ENCODE results near the gene METTL13. TPM values are rescaled to one million over a fixed set of nuclear protein-coding genes. Genes with fewer than 3 reads are reported as not detected.

Gene METTL13
- polyA plus RNA-seq, 1 experiment: 25.9 TPM

GRCh38 chr1:171811672-171812071 is 30.2 kb downstream of the METTL13 start:
- ChIA-PET CTCF (interaction anchor here (1.0 to 4.6 kb wide), 4 partner anchors 9 to 174 kb away, joined by 3 to 25 read pairs (median 14); no protein-coding TSS in a partner anchor), POLR2A (interaction anchor here (0.7 kb wide), 1 partner anchor 25 kb away, joined by 12 read pairs; no protein-coding TSS in a partner anchor)
- no peak for TF ChIP-seq CTCF (IDR thresholded peaks at IDR 0.05; ENCODE audit: insufficient read depth, low read depth, low read length)

GRCh38 chr1:171814692-171815091 is 33.2 kb downstream of the METTL13 start:
- no peak for DNase-seq (ENCODE audit: low read depth)

More at GRCh38 chr1:171811672-171812071, 30.2 kb downstream of the METTL13 start:
- Histone ChIP-seq H3K4me3 (ENCODE audit: low read depth, low read length) (no peak overlapping the region), H3K36me3 (ENCODE audit: control insufficient read depth, insufficient read depth, low read length) (no peaks in the 10 kb centered on the region), H3K27me3 (ENCODE audit: control insufficient read depth, insufficient read depth, low read length) (no peaks in the 10 kb centered on the region; the same call in 1 of the 2 replicates)
- no peak for DNase-seq (ENCODE audit: low read depth)

GRCh38 chr1:171816300-171816901 is 34.9 kb downstream of the METTL13 start:
- Histone ChIP-seq H3K4me3 (ENCODE audit: low read depth, low read length) (no peak overlapping the region), H3K27me3 (ENCODE audit: control insufficient read depth, insufficient read depth, low read length) (no peaks in the 10 kb centered on the region), H3K36me3 (ENCODE audit: control insufficient read depth, insufficient read depth, low read length) (no peaks in the 10 kb centered on the region)
- TF ChIP-seq CTCF (IDR thresholded peaks at IDR 0.05; ENCODE audit: insufficient read depth, low read depth, low read length): no peak
- ChIA-PET POLR2A (no interaction called here), CTCF (interaction anchor here (2.4 to 2.9 kb wide), 2 partner anchors 15 to 168 kb away, joined by 9 to 23 read pairs; no protein-coding TSS in a partner anchor)
- no peak for DNase-seq (ENCODE audit: low read depth)

More at GRCh38 chr1:171814692-171815091, 33.2 kb downstream of the METTL13 start:
- Histone ChIP-seq H3K36me3 (ENCODE audit: control insufficient read depth, insufficient read depth, low read length) (no peaks in the 10 kb centered on the region), H3K27me3 (ENCODE audit: control insufficient read depth, insufficient read depth, low read length) (no peaks in the 10 kb centered on the region), H3K4me3 (ENCODE audit: low read depth, low read length) (no peak overlapping the region)
- ChIA-PET CTCF (interaction anchor here (0.9 kb wide), 1 partner anchor 13 kb away, joined by 3 read pairs; no protein-coding TSS in a partner anchor), POLR2A (no interaction called here)
- no peak for TF ChIP-seq CTCF (IDR thresholded peaks at IDR 0.05; ENCODE audit: insufficient read depth, low read depth, low read length)

- DNase-seq (ENCODE audit: low read depth): peak; percentile 39
- ChIA-PET POLR2A (interaction anchor here (0.6 to 0.7 kb wide), 3 partner anchors 14 to 197 kb away, joined by 3 read pairs; no protein-coding TSS in a partner anchor), CTCF (interaction anchor here (0.6 to 2.9 kb wide), 3 partner anchors 16 to 166 kb away, joined by 4 to 23 read pairs (median 9); no protein-coding TSS in a partner anchor)
- Histone ChIP-seq H3K27me3 (ENCODE audit: control insufficient read depth, insufficient read depth, low read length) (no peaks in the 10 kb centered on the region), H3K36me3 (ENCODE audit: control insufficient read depth, insufficient read depth, low read length) (no peaks in the 10 kb centered on the region), H3K4me3 (ENCODE audit: low read depth, low read length) (no peak overlapping the region)
- no peak for TF ChIP-seq CTCF (IDR thresholded peaks at IDR 0.05; ENCODE audit: insufficient read depth, low read depth, low read length)
Observed at GRCh38 chr1:171817511-171818265, 36.2 kb downstream of the METTL13 start.

- no peak overlapping the region for H3K4me3 ChIP-seq (ENCODE audit: low read depth, low read length)
- no peak for TF ChIP-seq CTCF (IDR thresholded peaks at IDR 0.05; ENCODE audit: insufficient read depth, low read depth, low read length)
- CTCF ChIA-PET: interaction anchor here (0.9 kb wide), 1 partner anchor 84 kb away, joined by 4 read pairs; no protein-coding TSS in a partner anchor
- POLR2A ChIA-PET: no interaction called here
- H3K36me3 ChIP-seq (ENCODE audit: control insufficient read depth, insufficient read depth, low read length): no peaks in the 10 kb centered on the region
- no peak for DNase-seq (ENCODE audit: low read depth)
- no peaks in the 10 kb centered on the region for H3K27me3 ChIP-seq (ENCODE audit: control insufficient read depth, insufficient read depth, low read length)
Observed at GRCh38 chr1:171819946-171820345, 38.5 kb downstream of the METTL13 start.
